Effector memory CD4-positive, alpha-beta T cell (primary cell): ENCODE results near the gene TIMM29.
"Not testable (repeated sequence)": the region's sequence is repeated elsewhere in the genome, so short reads cannot be mapped to it uniquely, and the experiment has no call there.

Experiments
- DNase-seq, 3 donors: peaks; one replicate each; pipeline ENCODE4 v3.0.0-alpha.2; 2020
- H3K27ac ChIP-seq: 2 replicates; pipeline ENCODE4 v1.7.0; 2013; ENCODE audit warnings: mild to moderate bottlenecking, low read length, moderate library complexity; ENCODE audit not compliant: insufficient read depth, poor library complexity, severe bottlenecking
- H3K27me3 ChIP-seq: replicated peaks from 2 replicates; pipeline ENCODE4 v1.7.0; 2013; ENCODE audit warnings: mild to moderate bottlenecking, low read length; ENCODE audit not compliant: insufficient read depth, control insufficient read depth, poor library complexity, severe bottlenecking
- H3K36me3 ChIP-seq: 2 replicates; pipeline ENCODE4 v1.7.0; 2013; ENCODE audit warnings: mild to moderate bottlenecking, low read length, moderate library complexity; ENCODE audit not compliant: control insufficient read depth, insufficient read depth
- H3K4me1 ChIP-seq: 2 replicates; pipeline ENCODE4 v1.7.0; 2013; ENCODE audit warnings: low read length, mild to moderate bottlenecking; ENCODE audit not compliant: control insufficient read depth, insufficient read depth, poor library complexity, severe bottlenecking
- H3K4me3 ChIP-seq: 2 replicates; pipeline ENCODE4 v1.7.0; 2013; ENCODE audit warnings: low read length, low read depth, mild to moderate bottlenecking; ENCODE audit not compliant: insufficient read depth, poor library complexity, severe bottlenecking
- H3K9me3 ChIP-seq: 2 replicates; pipeline ENCODE4 v1.7.0; 2013; ENCODE audit warnings: mild to moderate bottlenecking, low read length, moderate library complexity; ENCODE audit not compliant: control insufficient read depth

Gene TIMM29

DNA sequence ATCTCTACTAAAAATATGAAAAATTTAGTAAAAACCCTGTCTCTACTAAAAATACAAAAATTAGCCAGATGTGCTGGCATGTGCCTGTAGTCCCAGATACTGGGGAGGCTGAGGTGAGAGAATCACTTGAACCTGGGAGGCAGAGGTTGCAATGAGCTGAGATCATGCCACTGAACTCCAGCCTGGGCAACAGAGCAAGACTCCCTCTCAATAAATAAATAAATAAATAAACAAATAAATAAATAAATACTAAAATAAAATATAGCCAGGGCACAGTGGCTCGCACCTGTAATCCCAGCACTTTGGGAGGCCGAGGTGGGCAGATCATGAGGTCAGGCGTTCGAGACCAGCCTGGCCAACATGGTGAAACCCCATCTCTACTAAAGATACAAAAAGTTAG lies 14.8 kb downstream of the TIMM29 start:
- DNase-seq, H3K4me1 ChIP-seq, H3K27me3 ChIP-seq, H3K4me3 ChIP-seq, H3K27ac ChIP-seq, H3K36me3 ChIP-seq, H3K9me3 ChIP-seq: not testable (repeated sequence)

DNA sequence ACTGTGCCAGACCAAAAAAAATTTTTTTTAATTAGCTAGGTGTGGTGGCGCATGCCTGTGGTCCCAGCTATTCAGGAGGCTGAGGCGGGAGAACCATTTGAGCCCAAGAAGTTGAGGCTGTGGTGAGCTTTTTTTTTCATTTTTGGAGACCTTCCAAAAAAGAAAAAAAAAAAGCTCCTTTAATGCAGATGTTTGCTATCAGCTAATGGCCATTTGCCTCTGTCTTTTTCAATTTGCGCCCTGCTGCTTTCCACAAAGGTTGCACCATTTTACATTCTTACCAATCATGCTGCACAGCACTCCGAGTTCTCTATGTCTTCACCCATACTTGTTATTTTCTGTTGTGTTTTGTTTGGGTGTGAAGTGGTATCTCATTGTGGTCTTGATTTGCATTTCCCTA lies 16.7 kb downstream of the TIMM29 start:
- Histone ChIP-seq H3K9me3 (no peaks in the 10 kb centered on the region), H3K27me3 (no peaks in the 10 kb centered on the region)

DNA sequence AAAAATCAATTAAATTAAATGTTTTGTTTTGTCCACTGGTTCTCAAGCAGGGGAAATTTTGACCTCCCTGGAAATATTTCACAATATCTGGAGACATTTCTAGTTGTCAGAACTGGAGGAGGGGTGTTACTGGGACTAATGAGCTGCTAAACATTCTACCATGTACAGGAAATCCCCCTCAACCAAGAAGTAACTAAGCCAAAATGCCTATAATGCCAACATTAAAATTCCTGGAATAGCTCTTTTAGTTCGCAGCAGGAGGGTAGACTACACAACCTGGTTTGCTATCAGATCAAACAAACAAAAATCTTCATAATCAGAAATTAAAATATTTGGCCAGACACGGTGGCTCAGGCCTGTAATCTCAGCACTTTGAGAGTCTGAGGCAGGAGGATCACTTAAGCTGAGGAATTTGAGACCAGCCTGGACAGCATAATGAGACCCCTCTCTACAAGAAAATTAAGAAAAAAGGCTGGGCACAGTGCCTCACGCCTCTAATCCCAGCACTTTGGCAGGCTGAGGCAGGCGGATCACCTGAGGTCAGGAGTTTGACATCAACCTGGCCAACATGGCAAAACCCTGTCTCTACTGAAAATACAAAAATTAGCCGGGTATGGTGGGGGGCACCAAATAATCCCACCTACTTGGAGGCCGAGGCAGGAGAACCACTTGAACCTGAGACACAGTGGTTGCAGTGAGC lies 18.5 kb downstream of the TIMM29 start:
- no peak overlapping the region for H3K27ac ChIP-seq
- DNase-seq: no peak
- H3K27me3 ChIP-seq: no peaks in the 10 kb centered on the region
- no peaks in the 10 kb centered on the region for H3K36me3 ChIP-seq
- H3K4me3 ChIP-seq: no peak overlapping the region
- H3K9me3 ChIP-seq: no peaks in the 10 kb centered on the region
- H3K4me1 ChIP-seq: no peaks in the 10 kb centered on the region

More for the DNA sequence above, 16.7 kb downstream of the TIMM29 start:
- DNase-seq: no peak
- Histone ChIP-seq H3K36me3 (no peaks in the 10 kb centered on the region), H3K27ac (no peak overlapping the region), H3K4me3 (no peak overlapping the region), H3K4me1 (no peaks in the 10 kb centered on the region)

DNA sequence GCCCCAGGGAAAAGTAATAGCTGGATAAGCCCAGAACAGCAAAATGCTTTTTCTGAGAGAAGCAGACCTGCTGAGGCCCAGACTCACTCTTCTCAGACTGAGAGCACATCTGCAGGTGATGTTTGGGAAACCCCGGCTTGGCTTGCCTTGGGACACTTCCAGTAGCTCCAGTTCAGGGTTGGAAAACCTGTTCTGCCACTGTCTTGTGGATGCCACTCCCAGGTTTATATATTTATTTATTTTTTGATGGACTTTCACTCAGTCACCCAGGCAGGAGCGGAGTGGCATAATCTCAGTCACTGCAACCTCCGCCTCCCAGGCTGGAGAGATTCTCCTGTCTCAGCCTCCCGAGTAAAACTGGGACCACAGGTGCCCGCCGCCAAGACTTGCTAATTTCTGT lies 24.2 kb downstream of the TIMM29 start:
- no peaks in the 10 kb centered on the region for H3K9me3 ChIP-seq
- no peak for DNase-seq
- H3K4me1 ChIP-seq: no peaks in the 10 kb centered on the region
- H3K27ac ChIP-seq: no peak overlapping the region
- H3K36me3 ChIP-seq: no peaks in the 10 kb centered on the region
- H3K4me3 ChIP-seq: no peak overlapping the region
- H3K27me3 ChIP-seq: no peaks in the 10 kb centered on the region

DNA sequence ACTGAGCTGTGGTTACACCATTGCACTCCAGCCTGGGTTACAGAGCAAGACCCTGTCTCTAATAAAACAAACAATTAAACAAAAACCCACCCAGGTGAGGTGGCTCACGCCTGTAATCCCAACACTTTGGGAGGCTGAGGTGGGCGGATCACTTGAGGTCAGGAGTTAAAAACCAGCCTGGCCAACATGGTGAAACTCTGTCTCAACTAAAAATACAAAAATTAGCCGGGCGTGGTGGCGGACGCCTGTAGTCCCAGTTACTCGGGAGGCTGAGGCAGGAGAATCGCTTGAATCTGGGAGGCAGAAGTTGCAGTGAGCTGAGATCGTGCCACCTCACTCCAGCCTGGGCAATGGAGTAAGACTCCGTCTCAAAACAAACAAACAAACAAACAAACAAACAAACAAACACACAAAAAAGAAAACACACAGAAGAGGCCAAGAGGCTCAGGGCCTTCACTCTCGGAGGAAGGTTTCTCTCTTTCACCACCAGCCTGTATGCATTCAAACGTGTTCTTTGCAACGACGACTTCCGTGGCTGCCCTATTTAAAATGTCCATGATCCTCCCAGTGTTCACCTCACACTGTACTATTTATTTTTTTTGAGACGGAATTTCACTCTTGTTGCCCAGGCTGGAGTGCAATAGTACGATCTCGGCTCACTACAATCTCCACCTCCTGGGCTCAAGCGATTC lies 30.8 kb downstream of the TIMM29 start:
- H3K9me3 ChIP-seq, H3K4me3 ChIP-seq, H3K36me3 ChIP-seq, DNase-seq, H3K27me3 ChIP-seq, H3K27ac ChIP-seq: not testable (repeated sequence)
- peaks cover 15% of the 10 kb centered on the region for H3K4me1 ChIP-seq

DNA sequence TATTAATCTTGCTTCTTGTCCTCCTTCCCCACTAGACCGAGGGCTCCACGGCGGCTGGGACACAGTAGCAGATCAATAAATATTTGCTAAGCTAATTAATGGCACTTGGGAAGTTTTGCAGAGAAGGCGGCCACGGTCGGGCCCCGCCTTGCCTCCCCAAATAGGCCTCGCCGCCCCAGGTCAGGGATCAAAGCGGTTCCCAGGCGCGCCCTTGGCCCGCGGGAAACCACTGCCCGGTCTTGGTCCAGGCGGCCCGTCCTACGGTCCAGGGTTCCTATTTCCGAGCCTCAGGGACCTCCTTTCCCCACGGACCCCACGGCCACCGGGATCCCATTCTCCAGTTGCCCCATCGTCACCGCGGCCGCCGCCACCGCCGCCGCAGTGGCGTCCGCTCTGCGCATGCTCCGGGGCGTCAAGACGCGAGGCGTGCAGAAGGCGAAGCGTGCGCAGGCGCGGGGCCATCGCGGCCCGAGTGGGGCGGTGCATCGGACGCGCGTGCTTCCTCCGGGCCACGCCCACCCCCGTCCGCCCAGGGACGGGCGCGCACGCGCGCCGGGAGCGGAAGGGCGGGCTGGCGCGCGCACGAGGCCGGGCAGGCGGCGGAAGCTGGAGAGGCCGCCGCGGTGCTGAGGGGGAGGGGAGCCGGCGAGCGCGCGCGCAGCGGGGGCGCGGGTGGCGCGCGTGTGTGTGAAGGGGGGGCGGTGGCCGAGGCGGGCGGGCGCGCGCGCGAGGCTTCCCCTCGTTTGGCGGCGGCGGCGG lies 31.9 kb downstream of the TIMM29 start, which contains the start of gene SMARCA4:
TSS of gene SMARCA4 (plus strand) at position 717 of the 759 bp plus-strand sequence. CDS start 23,122 bp downstream, outside the sequence.
- H3K27ac ChIP-seq: peak within 1 kb of the TSS; percentile 87
- H3K9me3 ChIP-seq: no peaks in the 10 kb centered on the region
- peak; percentile 96 to 98 (median 97) for DNase-seq
- H3K36me3 ChIP-seq: no peaks in the 10 kb centered on the region
- no peaks in the 10 kb centered on the region for H3K27me3 ChIP-seq
- peaks cover 15% of the 10 kb centered on the region for H3K4me1 ChIP-seq
- peak within 1 kb of the TSS; percentile 70 for H3K4me3 ChIP-seq

DNA sequence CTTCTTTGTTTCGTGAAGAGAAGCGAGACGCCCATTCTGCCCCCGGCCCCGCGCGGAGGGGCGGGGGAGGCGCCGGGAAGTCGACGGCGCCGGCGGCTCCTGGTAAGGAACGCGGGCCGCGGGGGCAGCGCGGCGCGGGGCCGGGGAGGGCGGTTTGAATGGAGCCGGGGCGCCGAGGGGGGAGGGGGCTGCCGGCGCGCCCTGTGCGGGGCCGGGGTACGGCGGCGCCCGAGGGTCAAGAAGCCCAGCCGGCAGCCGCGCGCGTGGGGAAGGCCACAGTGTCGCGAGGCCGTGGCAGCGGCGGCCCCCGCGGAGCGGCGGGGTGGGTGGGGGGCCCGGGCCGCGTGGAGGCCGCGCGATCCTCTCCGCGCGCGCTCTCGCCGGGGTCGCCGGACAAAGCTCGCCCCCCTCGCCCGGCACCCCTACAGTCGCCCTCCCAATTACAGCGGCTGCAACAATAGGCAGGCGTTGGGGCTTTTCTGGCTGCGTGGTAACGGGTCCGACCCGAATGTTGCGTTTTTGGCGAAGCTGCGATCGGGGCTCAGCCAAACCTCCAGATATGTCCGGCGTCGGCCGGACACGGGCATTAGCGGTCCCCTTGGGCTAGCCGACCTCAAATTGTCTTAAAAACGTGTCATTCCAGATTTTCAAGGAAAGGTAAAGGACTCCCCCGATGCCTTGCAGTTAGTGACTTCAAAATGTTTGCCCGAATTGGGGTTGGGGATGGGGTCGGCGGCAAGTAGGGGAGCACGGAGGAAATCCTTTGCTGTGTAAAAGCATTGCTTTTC lies 32.7 kb downstream of the TIMM29 start:
- DNase-seq: no peak
- H3K9me3 ChIP-seq: no peaks in the 10 kb centered on the region
- H3K4me3 ChIP-seq: peak overlapping the region; percentile 63
- no peaks in the 10 kb centered on the region for H3K27me3 ChIP-seq
- H3K4me1 ChIP-seq: peaks cover 15% of the 10 kb centered on the region
- no peaks in the 10 kb centered on the region for H3K36me3 ChIP-seq
- peak overlapping the region; percentile 71 for H3K27ac ChIP-seq

DNA sequence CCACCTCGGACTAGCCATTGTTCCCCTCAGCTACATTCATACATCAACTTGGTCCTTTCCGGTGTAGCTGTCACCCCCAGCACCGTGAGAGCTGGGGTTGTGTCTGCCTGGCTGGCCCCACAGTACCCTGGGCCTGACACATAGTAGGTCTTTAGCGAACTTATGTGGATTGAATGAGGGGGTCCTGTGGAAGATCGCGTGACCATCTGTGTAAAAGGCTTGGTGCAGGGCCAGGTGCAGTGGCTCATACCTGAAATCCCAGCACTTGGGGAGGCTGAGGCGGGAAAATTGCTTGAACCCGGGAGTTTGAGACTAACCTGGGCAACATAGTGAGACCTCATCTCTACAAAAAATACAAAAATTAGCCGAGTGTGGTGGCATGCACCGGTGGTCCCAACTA lies 34.3 kb downstream of the TIMM29 start:
- no peak overlapping the region for H3K27ac ChIP-seq
- H3K4me1 ChIP-seq: peaks cover 15% of the 10 kb centered on the region
- H3K9me3 ChIP-seq: no peaks in the 10 kb centered on the region
- H3K36me3 ChIP-seq: no peaks in the 10 kb centered on the region
- H3K27me3 ChIP-seq: no peaks in the 10 kb centered on the region
- no peak overlapping the region for H3K4me3 ChIP-seq
- no peak for DNase-seq

DNA sequence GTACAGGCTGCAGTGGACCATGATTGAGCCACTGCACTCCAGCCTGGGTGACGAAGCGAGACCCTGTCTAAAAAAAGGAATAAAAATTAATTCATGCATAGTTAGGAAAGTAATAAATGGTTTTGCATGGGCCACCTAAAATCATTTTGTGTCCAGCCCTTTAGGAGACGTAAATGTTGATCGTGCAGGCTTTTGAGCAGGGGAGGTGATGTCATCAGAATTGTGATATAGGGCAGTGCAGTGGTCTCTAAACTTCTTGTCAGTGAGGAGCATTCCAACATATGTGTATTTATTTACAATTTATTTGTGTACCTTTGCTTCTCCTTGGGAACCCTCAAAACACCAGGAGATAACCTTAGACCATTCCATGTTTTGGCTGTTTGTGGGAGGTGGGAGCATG lies 35.3 kb downstream of the TIMM29 start:
- Histone ChIP-seq H3K27ac (peak overlapping the region; percentile 40), H3K4me1 (peaks cover 15% of the 10 kb centered on the region)
- no peak for DNase-seq

More for the DNA sequence above, 35.3 kb downstream of the TIMM29 start:
- no peaks in the 10 kb centered on the region for H3K27me3 ChIP-seq
- H3K9me3 ChIP-seq: no peaks in the 10 kb centered on the region
- no peak overlapping the region for H3K4me3 ChIP-seq
- H3K36me3 ChIP-seq: no peaks in the 10 kb centered on the region
